Measurements from ENCODE around the gene F10. TPM values are rescaled to one million over a fixed set of nuclear protein-coding genes. Genes with fewer than 3 reads are reported as not detected.

F10 gene
- total RNA-seq, 1 donor from 2014 or later: not detected

GRCh38 chr13:113148940-113149503, 26.4 kb downstream of the F10 start:
- DNase-seq: no peak
- ATAC-seq (ENCODE audit: low read depth): no peak
- peaks cover 18% of the 10 kb centered on the region for H3K4me1 Mint-ChIP-seq
- H3K4me3 Mint-ChIP-seq: no peak overlapping the region
- intact Hi-C loops (cut with micrococcal nuclease): no loop called here
- peaks cover 22% of the 10 kb centered on the region for H3K27me3 Mint-ChIP-seq
- H3K27ac Mint-ChIP-seq: no peak overlapping the region
- no peaks in the 10 kb centered on the region for H3K9me3 Mint-ChIP-seq
- H3K36me3 Mint-ChIP-seq (ENCODE audit: low read depth): no peaks in the 10 kb centered on the region
- ChIA-PET POLR2A (no interaction called here), CTCF (no interaction called here)
- TF ChIP-seq CTCF (IDR thresholded peaks at IDR 0.05): no peak

GRCh38 chr13:113149711-113150549, 27.3 kb downstream of the F10 start:
- ChIA-PET POLR2A (no interaction called here), CTCF (no interaction called here)
- no peak overlapping the region for H3K27ac Mint-ChIP-seq
- no peaks in the 10 kb centered on the region for H3K36me3 Mint-ChIP-seq (ENCODE audit: low read depth)
- H3K4me1 Mint-ChIP-seq: peaks cover 19% of the 10 kb centered on the region
- H3K27me3 Mint-ChIP-seq: peaks cover 22% of the 10 kb centered on the region
- TF ChIP-seq CTCF (IDR thresholded peaks at IDR 0.05): no peak
- ATAC-seq (ENCODE audit: low read depth): no peak
- DNase-seq: no peak
- intact Hi-C loops (cut with micrococcal nuclease): loop anchor here (5.0 to 10.0 kb wide), 2 partner anchors 205 to 258 kb away; no protein-coding TSS in a partner anchor
- H3K4me3 Mint-ChIP-seq: no peak overlapping the region
- H3K9me3 Mint-ChIP-seq: no peaks in the 10 kb centered on the region

GRCh38 chr13:113150550-113151365, 28.2 kb downstream of the F10 start:
- intact Hi-C loops (cut with micrococcal nuclease): loop anchor here (5.0 to 10.0 kb wide), 2 partner anchors 206 to 258 kb away; no protein-coding TSS in a partner anchor
- Mint-ChIP-seq H3K36me3 (ENCODE audit: low read depth) (no peaks in the 10 kb centered on the region), H3K27me3 (peaks cover 20% of the 10 kb centered on the region), H3K4me1 (peaks cover 19% of the 10 kb centered on the region), H3K27ac (no peak overlapping the region), H3K4me3 (no peak overlapping the region), H3K9me3 (peaks cover 5% of the 10 kb centered on the region)
- POLR2A ChIA-PET: interaction anchor here (0.5 kb wide), 1 partner anchor 919 kb away, joined by 3 read pairs; no protein-coding TSS in a partner anchor
- DNase-seq (no peak), ATAC-seq (ENCODE audit: low read depth) (no peak)
- no peak for TF ChIP-seq CTCF (IDR thresholded peaks at IDR 0.05)
- CTCF ChIA-PET: no interaction called here

- intact Hi-C loops (cut with micrococcal nuclease): loop anchor here (1.0 to 10.0 kb wide), 3 partner anchors 145 to 260 kb away; partner anchors contain the start of gene LAMP1
- Mint-ChIP-seq H3K27ac (peak overlapping the region; percentile 44), H3K27me3 (peaks cover 18% of the 10 kb centered on the region), H3K4me1 (peaks cover 19% of the 10 kb centered on the region), H3K36me3 (ENCODE audit: low read depth) (no peaks in the 10 kb centered on the region), H3K9me3 (peaks cover 10% of the 10 kb centered on the region), H3K4me3 (peak overlapping the region; percentile 74)
- no peak for TF ChIP-seq CTCF (IDR thresholded peaks at IDR 0.05)
- DNase-seq (no peak), ATAC-seq (ENCODE audit: low read depth) (peak; percentile 23)
- ChIA-PET CTCF (no interaction called here), POLR2A (no interaction called here)
These were observed 29.4 kb downstream of the F10 start for GRCh38 chr13:113151745-113152690.

Measured in activated B cell treated with CpG ODN at 0.5 μM for 24 hours (primary cell).